ENCODE results near the gene RIOK3. TPM values are rescaled to one million over a fixed set of nuclear protein-coding genes. Genes with fewer than 3 reads are reported as not detected.
"Not testable (repeated sequence)": the region's sequence is repeated elsewhere in the genome, so short reads cannot be mapped to it uniquely, and the experiment has no call there.

RIOK3 gene
- total and polyA plus RNA-seq, 7 donors, result 59.6 to 116 (median 88.3) TPM

- Histone ChIP-seq H3K27me3 (ENCODE audit: insufficient read depth in 3 of 3, low read length in 2 of 3) (no peaks in the 10 kb centered on the region), H3K9me3 (no peaks in the 10 kb centered on the region), H3K4me3 (peak within 1 kb of the TSS; percentile 96), H3K36me3 (ENCODE audit: insufficient read depth in 1 of 2, low read depth in 1 of 2) (peaks cover 0 to 25% of the 10 kb centered on the region in 2 donors), H3K4me1 (peaks cover 10% of the 10 kb centered on the region), H3K27ac (peak within 1 kb of the TSS; percentile 93)
- intact Hi-C loops (cut with DNase I), result loop anchor here (5.0 kb wide), 1 partner anchor 51 kb away; the partner anchor contains the start of gene RIOK3 (in 2 of the 2)
- DNase-seq (peak; percentile 98), ATAC-seq (peak; percentile 98 to 99 (median 99))
- WGBS, 3 donors, result 0 to 1% (median 1%) methylated on average over 78 to 110 of the region's 110 CpGs
- no peak for TF ChIP-seq CTCF (IDR thresholded peaks at IDR 0.05)
Observed at GRCh38 chr18:23503038-23503962, 50.2 kb downstream of the RIOK3 start, which contains the start of gene RMC1. Gene RMC1 (plus strand): TSS chr18:23503511. CDS start chr18:23503619, 108 bp downstream.

GRCh38 chr18:23503963-23504344 lies 50.9 kb downstream of the RIOK3 start:
- WGBS, 3 donors, result 2 to 3% (median 3%) methylated on average over 21 of the region's 21 CpGs
- Histone ChIP-seq H3K36me3 (ENCODE audit: insufficient read depth in 1 of 2, low read depth in 1 of 2) (peaks cover 0 to 32% of the 10 kb centered on the region in 2 donors), H3K4me3 (peak overlapping the region; percentile 96), H3K27ac (peak overlapping the region; percentile 93), H3K4me1 (peaks cover 10% of the 10 kb centered on the region), H3K27me3 (ENCODE audit: insufficient read depth in 3 of 3, low read length in 2 of 3) (no peaks in the 10 kb centered on the region), H3K9me3 (no peaks in the 10 kb centered on the region)
- TF ChIP-seq CTCF (IDR thresholded peaks at IDR 0.05), result no peak
- no peak for ATAC-seq
- intact Hi-C loops (cut with DNase I), result loop anchor here (5.0 kb wide), 1 partner anchor 52 kb away; the partner anchor contains the start of gene RIOK3 (in 2 of the 2)
- no peak for DNase-seq

GRCh38 chr18:23504720-23505119 lies 51.6 kb downstream of the RIOK3 start:
- Histone ChIP-seq H3K4me1 (peaks cover 10% of the 10 kb centered on the region), H3K4me3 (peak overlapping the region; percentile 96)
- intact Hi-C loops (cut with DNase I), result loop anchor here (5.0 kb wide), 1 partner anchor 52 kb away; the partner anchor contains the start of gene RIOK3 (in 2 of the 2)

GRCh38 chr18:23506393-23506792 lies 53.3 kb downstream of the RIOK3 start:
- no peaks in the 10 kb centered on the region for H3K27me3 ChIP-seq (ENCODE audit: insufficient read depth in 3 of 3, low read length in 2 of 3)
- peaks cover 2 to 53% of the 10 kb centered on the region in 2 donors for H3K36me3 ChIP-seq (ENCODE audit: insufficient read depth in 1 of 2, low read depth in 1 of 2)
- no peak overlapping the region for H3K27ac ChIP-seq
- DNase-seq, result no peak
- H3K4me3 ChIP-seq, result no peak overlapping the region
- no peak for TF ChIP-seq CTCF (IDR thresholded peaks at IDR 0.05)
- intact Hi-C loops (cut with DNase I), result no loop called here
- ATAC-seq, result no peak
- no peaks in the 10 kb centered on the region for H3K9me3 ChIP-seq
- 75 to 97% (median 84%) methylated on average over 6 of the region's 6 CpGs for WGBS, 3 donors
- peaks cover 10% of the 10 kb centered on the region for H3K4me1 ChIP-seq

More at GRCh38 chr18:23504720-23505119, 51.6 kb downstream of the RIOK3 start:
- Histone ChIP-seq H3K36me3 (ENCODE audit: insufficient read depth in 1 of 2, low read depth in 1 of 2) (peaks cover 0 to 39% of the 10 kb centered on the region in 2 donors), H3K27me3 (ENCODE audit: insufficient read depth in 3 of 3, low read length in 2 of 3) (no peaks in the 10 kb centered on the region), H3K27ac (no peak overlapping the region), H3K9me3 (no peaks in the 10 kb centered on the region)
- DNase-seq, result no peak
- no peak for ATAC-seq
- no peak for TF ChIP-seq CTCF (IDR thresholded peaks at IDR 0.05)
- 87 to 91% (median 89%) methylated on average over 3 of the region's 3 CpGs for WGBS, 3 donors

- not testable (repeated sequence) for H3K4me1 ChIP-seq; ATAC-seq; H3K27ac ChIP-seq; H3K4me3 ChIP-seq; H3K9me3 ChIP-seq; H3K27me3 ChIP-seq (ENCODE audit: insufficient read depth in 3 of 3, low read length in 2 of 3); DNase-seq
- H3K36me3 ChIP-seq (ENCODE audit: insufficient read depth in 1 of 2, low read depth in 1 of 2), result peaks cover 10 to 72% of the 10 kb centered on the region in 2 donors
- intact Hi-C loops (cut with DNase I), result loop anchor here in 1 of 2 donors (10.0 kb wide), 2 partner anchors 194 to 304 kb away; no protein-coding TSS in a partner anchor
- WGBS, 3 donors, result 94 to 100% (median 100%) methylated on average over 2 of the region's 2 CpGs
Observed at GRCh38 chr18:23510923-23511322, 57.8 kb downstream of the RIOK3 start.

- not testable (repeated sequence) for H3K4me1 ChIP-seq; H3K9me3 ChIP-seq; ATAC-seq; H3K27me3 ChIP-seq (ENCODE audit: insufficient read depth in 3 of 3, low read length in 2 of 3); H3K4me3 ChIP-seq; H3K27ac ChIP-seq; DNase-seq
- intact Hi-C loops (cut with DNase I), result loop anchor here in 1 of 2 donors (10.0 kb wide), 2 partner anchors 193 to 303 kb away; no protein-coding TSS in a partner anchor
- peaks cover 10 to 72% of the 10 kb centered on the region in 2 donors for H3K36me3 ChIP-seq (ENCODE audit: insufficient read depth in 1 of 2, low read depth in 1 of 2)
- 90 to 93% (median 91%) methylated on average over 7 of the region's 7 CpGs for WGBS, 3 donors
Observed at GRCh38 chr18:23512216-23512615, 59.1 kb downstream of the RIOK3 start.
